SK-N-SH (cell line): Measurements from ENCODE around the gene PRPF6. TPM values are rescaled to one million over a fixed set of nuclear protein-coding genes. Genes with fewer than 3 reads are reported as not detected.
"Not testable (repeated sequence)": the region's sequence is repeated elsewhere in the genome, so short reads cannot be mapped to it uniquely, and the experiment has no call there.

ENCODE experiments used
- CTCF ChIA-PET: fragments of 300-600, 350-600 bp; formaldehyde crosslinking; extraction: SDS; loops from one replicate; lab custom pipeline; 2021; lab: Yijun Ruan, JAX
- POLR2A ChIA-PET: fragments of 350-600 bp; sonication (Branson Sonifier 250); formaldehyde crosslinking; extraction: SDS; loops from one replicate; lab custom pipeline; 2020; ENCODE audit warnings: antibody characterized with exemption, inconsistent platforms; lab: Yijun Ruan, JAX
- DNase-seq: peaks from one replicate; pipeline ENCODE4 v3.0.0; 2012
- H2AFZ ChIP-seq: fragments of 200-600 bp; sonication (generic); 2 replicates; pipeline ENCODE4 v1.8.1; 2016; ENCODE audit warnings: antibody characterized with exemption, mild to moderate bottlenecking, low read depth
- H3F3A ChIP-seq: fragments of 200-600 bp; sonication (generic); replicated peaks from 2 replicates; pipeline ENCODE3; 2016; ENCODE audit warnings: antibody characterized with exemption, mild to moderate bottlenecking; ENCODE audit not compliant: insufficient read depth
- H3K27ac ChIP-seq, 2 experiments: fragments of 200-500 bp in 1 of 2; fragments of 200-600 bp in 1 of 2; sonication (Bioruptor generic) in 1 of 2; sonication (generic), shearing (Covaris generic) in 1 of 2; 2 replicates each; pipeline versions ENCODE4 v1.5.1 to v1.6.1; 2014 to 2016; ENCODE audit warnings: low read depth in 2 of 2, inconsistent platforms in 1 of 2, low read length in 1 of 2, mild to moderate bottlenecking in 1 of 2, mixed read lengths in 1 of 2
- H3K27me3 ChIP-seq: fragments of 200-600 bp; sonication (generic), shearing (Covaris generic); 2 replicates; pipeline ENCODE4 v1.6.1; 2016; ENCODE audit warnings: mixed run types; ENCODE audit not compliant: insufficient read depth
- H3K36me3 ChIP-seq, 2 experiments: fragments of 200-500 bp in 1 of 2; fragments of 200-600 bp in 1 of 2; sonication (Bioruptor generic) in 1 of 2; sonication (generic) in 1 of 2; replicated peaks in 1 of 2; 2 replicates each; pipeline versions ENCODE3 to v1.5.1; 2014 to 2016; ENCODE audit warnings: low read length in 1 of 2, mild to moderate bottlenecking in 1 of 2; ENCODE audit not compliant: insufficient read depth in 2 of 2, control insufficient read depth in 1 of 2
- H3K4me1 ChIP-seq, 2 experiments: fragments of 200-500 bp in 1 of 2; fragments of 200-600 bp in 1 of 2; sonication (Bioruptor generic) in 1 of 2; sonication (generic), shearing (Covaris generic) in 1 of 2; 2 replicates each; pipeline versions ENCODE4 v1.5.1 to v1.6.1; 2014 to 2016; ENCODE audit warnings: low read depth in 1 of 2, low read length in 1 of 2, mixed run types in 1 of 2; ENCODE audit not compliant: insufficient read depth in 2 of 2, control insufficient read depth in 1 of 2
- H3K4me2 ChIP-seq: fragments of 200-600 bp; sonication (generic), shearing (Covaris generic); 2 replicates; pipeline ENCODE4 v1.6.1; 2017; ENCODE audit warnings: mixed run types
- H3K4me3 ChIP-seq, 2 experiments: fragments of 200-500 bp in 1 of 2; fragments of 200-600 bp in 1 of 2; sonication (Bioruptor generic) in 1 of 2; sonication (generic), shearing (Covaris generic) in 1 of 2; 2 replicates each; pipeline versions ENCODE4 v1.5.1 to v1.8.1; 2014 to 2016; ENCODE audit warnings: low read depth in 2 of 2, inconsistent platforms in 1 of 2, low read length in 1 of 2, mild to moderate bottlenecking in 1 of 2, mixed read lengths in 1 of 2, moderate library complexity in 1 of 2
- H3K79me2 ChIP-seq: fragments of 200-600 bp; sonication (generic); 2 replicates; pipeline ENCODE4 v1.8.1; 2017; ENCODE audit warnings: mild to moderate bottlenecking; ENCODE audit not compliant: insufficient read depth
- H3K9ac ChIP-seq: fragments of 200-600 bp; sonication (generic); 2 replicates; pipeline ENCODE4 v1.6.1; 2017; ENCODE audit warnings: mixed run types
- H3K9me2 ChIP-seq: fragments of 200-600 bp; sonication (generic); 2 replicates; pipeline ENCODE4 v1.6.1; 2017; ENCODE audit warnings: mixed run types
- H3K9me3 ChIP-seq: fragments of 200-600 bp; sonication (generic); 2 replicates; pipeline ENCODE4 v1.6.1; 2017; ENCODE audit warnings: mixed run types, mild to moderate bottlenecking, moderate library complexity
- H4K20me1 ChIP-seq: fragments of 200-600 bp; sonication (generic); 2 replicates; pipeline ENCODE4 v1.6.1; 2017; ENCODE audit warnings: mild to moderate bottlenecking, mixed run types; ENCODE audit not compliant: insufficient read depth
- CHD2 ChIP-seq: fragments of 150-350 bp; IDR thresholded peaks from 2 replicates; pipeline ENCODE4 v1.6.1; 2018; ENCODE audit warnings: low read length; ENCODE audit not compliant: partially characterized antibody
- FOXJ3 ChIP-seq: sonication (generic); formaldehyde crosslinking; IDR thresholded peaks from 2 replicates; pipeline ENCODE4 v1.5.1; 2020; ENCODE audit warnings: mild to moderate bottlenecking, missing genetic modification reagents
- FOXM1 ChIP-seq: IDR thresholded peaks from 2 replicates; pipeline ENCODE4 v1.4.0; 2012; ENCODE audit warnings: low read depth, mild to moderate bottlenecking
- JUND ChIP-seq: IDR thresholded peaks from 2 replicates; pipeline ENCODE4 v1.4.0; 2012
- PBX3 ChIP-seq: IDR thresholded peaks from 2 replicates; pipeline ENCODE4; 2012
- RAD21 ChIP-seq: IDR thresholded peaks from 2 replicates; pipeline ENCODE4 v1.6.1; 2012; ENCODE audit warnings: mild to moderate bottlenecking, low read length
- RCOR1 ChIP-seq: fragments of 150-350 bp; IDR thresholded peaks from 2 replicates; pipeline ENCODE4 v1.6.1; 2017; ENCODE audit warnings: antibody characterized with exemption, low read length
- RFX5 ChIP-seq: IDR thresholded peaks from 2 replicates; pipeline ENCODE4 v1.6.1; 2012; ENCODE audit warnings: mild to moderate bottlenecking, improper control_type of control experiment, low read length
- RXRA ChIP-seq: IDR thresholded peaks from 2 replicates; pipeline ENCODE4 v1.4.0; 2012; ENCODE audit warnings: low read depth, mild to moderate bottlenecking, borderline replicate concordance
- SIN3A ChIP-seq: IDR thresholded peaks from 2 replicates; pipeline ENCODE4 v1.6.1; 2012; ENCODE audit warnings: low read depth, mild to moderate bottlenecking, low read length, moderate library complexity, borderline replicate concordance
- SMC3 ChIP-seq: IDR thresholded peaks from 2 replicates; pipeline ENCODE4 v1.6.1; 2012; ENCODE audit warnings: low read depth, low read length, improper control_type of control experiment
- TCF12 ChIP-seq: IDR thresholded peaks from 2 replicates; pipeline ENCODE4 v1.4.0; 2012
- ZBTB33 ChIP-seq: IDR thresholded peaks from 2 replicates; pipeline ENCODE4 v1.4.0; 2012; ENCODE audit warnings: low read depth, borderline replicate concordance
- WGBS: methylation state at CpG from one replicate; pipeline ENCODE4 v1.1.6; 2017; ENCODE audit warnings: low lambda C conversion rate; 5-methylcytosine and 5-hydroxymethylcytosine counted together
- polyA plus RNA-seq, 3 experiments: library from polyadenylated mRNA; depleted of rRNA; stranded (reverse); fragments of >200 nt; gene quantifications; 2 replicates each; pipeline ENCODE4 v1.2.3, GENCODE V29; 2012
- TF ChIP-seq, protein P1 (sequence below): fragments of 200-600 bp; sonication (generic); IDR thresholded peaks from 2 replicates; pipeline ENCODE4 v1.6.1; 2017; ENCODE audit warnings: antibody characterized with exemption, mild to moderate bottlenecking, moderate library complexity
- TF ChIP-seq, protein P2 (sequence below): IDR thresholded peaks from 2 replicates; pipeline ENCODE4 v1.6.1; 2012; ENCODE audit warnings: mild to moderate bottlenecking, low read depth, low read length, moderate library complexity

PRPF6 gene
- polyA plus RNA-seq, 1 of the 3 experiments (the other 2 are of a cell fraction): 59.1 TPM

GRCh38 chr20:63973636-63974401, 7.1 kb upstream of the PRPF6 start (continued):
- peak; percentile 47; the same call in 1 of the 2 replicates for TF ChIP-seq SIN3A
- TF ChIP-seq TCF12: no peak
- peak; percentile 91 for TF ChIP-seq RAD21
- no peak for TF ChIP-seq ZBTB33
- no peak for TF ChIP-seq FOXM1
- TF ChIP-seq SMC3: peak; percentile 82
- no peak for TF ChIP-seq FOXJ3 (CRISPR knock-in tag)
- no peak for TF ChIP-seq RFX5
- TF ChIP-seq JUND: no peak
- TF ChIP-seq, protein P1, sequence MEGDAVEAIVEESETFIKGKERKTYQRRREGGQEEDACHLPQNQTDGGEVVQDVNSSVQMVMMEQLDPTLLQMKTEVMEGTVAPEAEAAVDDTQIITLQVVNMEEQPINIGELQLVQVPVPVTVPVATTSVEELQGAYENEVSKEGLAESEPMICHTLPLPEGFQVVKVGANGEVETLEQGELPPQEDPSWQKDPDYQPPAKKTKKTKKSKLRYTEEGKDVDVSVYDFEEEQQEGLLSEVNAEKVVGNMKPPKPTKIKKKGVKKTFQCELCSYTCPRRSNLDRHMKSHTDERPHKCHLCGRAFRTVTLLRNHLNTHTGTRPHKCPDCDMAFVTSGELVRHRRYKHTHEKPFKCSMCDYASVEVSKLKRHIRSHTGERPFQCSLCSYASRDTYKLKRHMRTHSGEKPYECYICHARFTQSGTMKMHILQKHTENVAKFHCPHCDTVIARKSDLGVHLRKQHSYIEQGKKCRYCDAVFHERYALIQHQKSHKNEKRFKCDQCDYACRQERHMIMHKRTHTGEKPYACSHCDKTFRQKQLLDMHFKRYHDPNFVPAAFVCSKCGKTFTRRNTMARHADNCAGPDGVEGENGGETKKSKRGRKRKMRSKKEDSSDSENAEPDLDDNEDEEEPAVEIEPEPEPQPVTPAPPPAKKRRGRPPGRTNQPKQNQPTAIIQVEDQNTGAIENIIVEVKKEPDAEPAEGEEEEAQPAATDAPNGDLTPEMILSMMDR: peak; percentile 98

DNA sequence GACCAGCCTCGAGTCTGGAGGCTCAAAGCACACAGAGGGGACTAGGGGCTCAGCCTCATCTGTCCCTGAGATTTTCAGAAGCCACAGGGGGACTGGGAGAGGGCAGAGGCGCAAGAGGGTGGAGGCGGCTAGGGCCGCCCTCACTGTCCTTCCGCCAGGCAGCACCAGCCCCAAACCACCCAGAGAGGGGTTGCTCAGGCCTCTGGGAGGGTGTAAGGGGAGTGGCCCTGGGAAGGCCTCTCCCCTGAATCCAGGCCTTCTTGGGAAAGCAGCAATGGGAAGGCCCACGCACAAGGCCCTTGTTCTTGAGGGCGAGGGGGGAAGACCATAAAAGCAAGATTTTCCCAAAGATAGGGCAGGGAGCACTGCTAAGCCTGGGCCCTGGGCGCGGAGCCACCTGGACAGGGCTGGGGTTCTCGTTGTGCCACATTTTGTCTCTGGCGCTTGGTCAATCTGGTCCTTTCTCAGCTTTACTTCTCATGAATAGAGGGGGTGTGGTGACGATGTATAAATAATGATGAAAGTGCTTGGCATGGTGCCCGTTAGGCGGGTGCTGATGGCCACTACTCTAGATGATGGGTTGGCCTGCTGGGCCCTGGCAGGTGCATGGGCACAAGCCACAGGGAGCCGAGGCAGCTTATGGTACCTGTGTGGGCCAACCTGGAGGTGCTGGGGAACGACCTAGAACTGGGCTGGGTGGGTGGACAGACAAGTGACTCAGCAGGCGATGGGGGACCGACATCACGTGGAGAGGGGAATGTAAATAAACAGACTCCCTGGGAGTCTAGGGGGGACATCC, 6.3 kb upstream of the PRPF6 start:
- Histone ChIP-seq H2AFZ (no peak overlapping the region), H3K36me3 (no peaks in the 10 kb centered on the region), H3K79me2 (no peaks in the 10 kb centered on the region), H3K9ac (no peak overlapping the region), H3F3A (peaks cover 7% of the 10 kb centered on the region), H3K9me3 (no peaks in the 10 kb centered on the region), H3K27me3 (no peaks in the 10 kb centered on the region), H4K20me1 (no peaks in the 10 kb centered on the region), H3K27ac (no peak overlapping the region), H3K4me3 (no peak overlapping the region), H3K4me1 (peaks cover 5 to 14% of the 10 kb centered on the region in 2 experiments; a peak in 3 of 4 replicates), H3K9me2 (no peaks in the 10 kb centered on the region)
- WGBS: 67% methylated on average over 16 of the region's 19 CpGs
- ChIA-PET POLR2A (no interaction called here), CTCF (interaction anchor here (0.6 to 4.5 kb wide), 68 partner anchors 8 to 1350 kb away, joined by 3 to 44 read pairs (median 4); partner anchors contain the start of genes OPRL1, PTK6, RGS19 and TPD52L2)
- TF ChIP-seq, protein P2, sequence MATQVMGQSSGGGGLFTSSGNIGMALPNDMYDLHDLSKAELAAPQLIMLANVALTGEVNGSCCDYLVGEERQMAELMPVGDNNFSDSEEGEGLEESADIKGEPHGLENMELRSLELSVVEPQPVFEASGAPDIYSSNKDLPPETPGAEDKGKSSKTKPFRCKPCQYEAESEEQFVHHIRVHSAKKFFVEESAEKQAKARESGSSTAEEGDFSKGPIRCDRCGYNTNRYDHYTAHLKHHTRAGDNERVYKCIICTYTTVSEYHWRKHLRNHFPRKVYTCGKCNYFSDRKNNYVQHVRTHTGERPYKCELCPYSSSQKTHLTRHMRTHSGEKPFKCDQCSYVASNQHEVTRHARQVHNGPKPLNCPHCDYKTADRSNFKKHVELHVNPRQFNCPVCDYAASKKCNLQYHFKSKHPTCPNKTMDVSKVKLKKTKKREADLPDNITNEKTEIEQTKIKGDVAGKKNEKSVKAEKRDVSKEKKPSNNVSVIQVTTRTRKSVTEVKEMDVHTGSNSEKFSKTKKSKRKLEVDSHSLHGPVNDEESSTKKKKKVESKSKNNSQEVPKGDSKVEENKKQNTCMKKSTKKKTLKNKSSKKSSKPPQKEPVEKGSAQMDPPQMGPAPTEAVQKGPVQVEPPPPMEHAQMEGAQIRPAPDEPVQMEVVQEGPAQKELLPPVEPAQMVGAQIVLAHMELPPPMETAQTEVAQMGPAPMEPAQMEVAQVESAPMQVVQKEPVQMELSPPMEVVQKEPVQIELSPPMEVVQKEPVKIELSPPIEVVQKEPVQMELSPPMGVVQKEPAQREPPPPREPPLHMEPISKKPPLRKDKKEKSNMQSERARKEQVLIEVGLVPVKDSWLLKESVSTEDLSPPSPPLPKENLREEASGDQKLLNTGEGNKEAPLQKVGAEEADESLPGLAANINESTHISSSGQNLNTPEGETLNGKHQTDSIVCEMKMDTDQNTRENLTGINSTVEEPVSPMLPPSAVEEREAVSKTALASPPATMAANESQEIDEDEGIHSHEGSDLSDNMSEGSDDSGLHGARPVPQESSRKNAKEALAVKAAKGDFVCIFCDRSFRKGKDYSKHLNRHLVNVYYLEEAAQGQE: no peak
- TF ChIP-seq RFX5 (no peak), RXRA (no peak), SIN3A (no peak), CHD2 (no peak), RCOR1 (no peak), PBX3 (no peak)
- TF ChIP-seq, all 33 proteins: peak for 0
- DNase-seq: peak; percentile 14
- no peak overlapping the region; the same call in 1 of the 2 replicates for H3K4me2 ChIP-seq

DNA sequence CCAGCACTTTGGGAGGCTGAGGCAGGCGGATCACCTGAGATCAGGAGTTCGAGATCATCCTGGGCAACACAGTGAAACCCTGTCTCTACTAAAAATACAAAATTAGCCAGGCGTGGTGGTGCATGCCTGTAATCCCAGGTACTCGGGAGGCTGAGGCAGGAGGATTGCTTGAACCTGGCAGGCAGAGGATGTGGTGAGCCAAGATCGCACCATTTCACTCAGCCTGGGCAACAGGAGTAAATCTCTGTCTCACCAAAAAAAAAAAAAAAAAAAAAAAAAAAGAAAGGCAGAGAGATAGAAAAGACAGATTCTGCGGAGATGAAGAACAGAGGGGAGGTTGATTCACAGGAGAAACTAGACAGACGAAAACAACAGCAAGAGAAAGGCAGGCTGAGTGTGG, 4.4 kb upstream of the PRPF6 start:
- WGBS: 94% methylated on average over 7 of the region's 7 CpGs

More for the DNA sequence above, 4.4 kb upstream of the PRPF6 start:
- H3K9me3 ChIP-seq, H3K4me3 ChIP-seq, H3K9ac ChIP-seq, H3K79me2 ChIP-seq, H2AFZ ChIP-seq, H3K27ac ChIP-seq, H3K9me2 ChIP-seq, H4K20me1 ChIP-seq, POLR2A ChIA-PET, H3K4me2 ChIP-seq, H3K27me3 ChIP-seq, DNase-seq, H3K36me3 ChIP-seq: not testable (repeated sequence)
- H3F3A ChIP-seq: peaks cover 11% of the 10 kb centered on the region
- CTCF ChIA-PET: interaction anchor here (1.9 to 3.6 kb wide), 2 partner anchors 201 to 438 kb away, joined by 9 to 42 read pairs; partner anchors contain the start of gene PTK6
- H3K4me1 ChIP-seq: peaks cover 12 to 19% of the 10 kb centered on the region in 2 experiments
